Measurements from ENCODE around the gene CMC4. TPM values are rescaled to one million over a fixed set of nuclear protein-coding genes. Genes with fewer than 3 reads are reported as not detected.

Gene CMC4
- total RNA-seq, 1 experiment from 2014 or later: 13.0 TPM

GRCh38 chrX:155069414-155069813 lies 1.5 kb downstream of the CMC4 start:
- H3K4me3 ChIP-seq (ENCODE audit: low read depth in 2 of 2, low read length in 2 of 2): peak overlapping the region; percentile 85 to 95
- no peaks in the 10 kb centered on the region for H3K9me3 ChIP-seq (ENCODE audit: control insufficient read depth, insufficient read depth, low read depth, low read length)
- intact Hi-C loops (cut with micrococcal nuclease; ENCODE audit: unreplicated experiment) (no loop called here), in situ Hi-C loops (cut with HindIII; ENCODE audit: low pct_unique_long_range_greater_than_20kb, low sequenced_read_pairs) (no loop called here)
- CTCF ChIA-PET: no interaction called here
- peaks cover 25% of the 10 kb centered on the region for H3K4me1 ChIP-seq (ENCODE audit: control insufficient read depth, insufficient read depth, low read length)
- H3K27ac ChIP-seq (ENCODE audit: low read length): peak overlapping the region; percentile 98
- BruUV-seq (replicated peaks): no TSS peak
- DNase-seq (ENCODE audit: low read depth, low spot score) (no peak), ATAC-seq (no peak)
- no peak for TF ChIP-seq POLR2AphosphoS5 (IDR thresholded peaks at IDR 0.05; ENCODE audit: low read depth, low read length)
- TF ChIP-seq, protein P1, sequence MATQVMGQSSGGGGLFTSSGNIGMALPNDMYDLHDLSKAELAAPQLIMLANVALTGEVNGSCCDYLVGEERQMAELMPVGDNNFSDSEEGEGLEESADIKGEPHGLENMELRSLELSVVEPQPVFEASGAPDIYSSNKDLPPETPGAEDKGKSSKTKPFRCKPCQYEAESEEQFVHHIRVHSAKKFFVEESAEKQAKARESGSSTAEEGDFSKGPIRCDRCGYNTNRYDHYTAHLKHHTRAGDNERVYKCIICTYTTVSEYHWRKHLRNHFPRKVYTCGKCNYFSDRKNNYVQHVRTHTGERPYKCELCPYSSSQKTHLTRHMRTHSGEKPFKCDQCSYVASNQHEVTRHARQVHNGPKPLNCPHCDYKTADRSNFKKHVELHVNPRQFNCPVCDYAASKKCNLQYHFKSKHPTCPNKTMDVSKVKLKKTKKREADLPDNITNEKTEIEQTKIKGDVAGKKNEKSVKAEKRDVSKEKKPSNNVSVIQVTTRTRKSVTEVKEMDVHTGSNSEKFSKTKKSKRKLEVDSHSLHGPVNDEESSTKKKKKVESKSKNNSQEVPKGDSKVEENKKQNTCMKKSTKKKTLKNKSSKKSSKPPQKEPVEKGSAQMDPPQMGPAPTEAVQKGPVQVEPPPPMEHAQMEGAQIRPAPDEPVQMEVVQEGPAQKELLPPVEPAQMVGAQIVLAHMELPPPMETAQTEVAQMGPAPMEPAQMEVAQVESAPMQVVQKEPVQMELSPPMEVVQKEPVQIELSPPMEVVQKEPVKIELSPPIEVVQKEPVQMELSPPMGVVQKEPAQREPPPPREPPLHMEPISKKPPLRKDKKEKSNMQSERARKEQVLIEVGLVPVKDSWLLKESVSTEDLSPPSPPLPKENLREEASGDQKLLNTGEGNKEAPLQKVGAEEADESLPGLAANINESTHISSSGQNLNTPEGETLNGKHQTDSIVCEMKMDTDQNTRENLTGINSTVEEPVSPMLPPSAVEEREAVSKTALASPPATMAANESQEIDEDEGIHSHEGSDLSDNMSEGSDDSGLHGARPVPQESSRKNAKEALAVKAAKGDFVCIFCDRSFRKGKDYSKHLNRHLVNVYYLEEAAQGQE (IDR thresholded peaks at IDR 0.05; ENCODE audit: insufficient read depth in 1 of 2, low read depth in 2 of 2, low read length in 1 of 2): no peak
- TF ChIP-seq TCF7L2 (IDR thresholded peaks at IDR 0.05; ENCODE audit: low read depth, low read length): no peak
- TF ChIP-seq SIN3A (IDR thresholded peaks at IDR 0.05; ENCODE audit: borderline replicate concordance, insufficient read depth, low read depth, low read length): no peak
- no peak for TF ChIP-seq CTCF (IDR thresholded peaks at IDR 0.05)
- H3K36me3 ChIP-seq (ENCODE audit: control insufficient read depth, insufficient read depth, low read length): peaks cover 5% of the 10 kb centered on the region; the same call in 1 of the 2 replicates
- POLR2A ChIA-PET: no interaction called here
- no peaks in the 10 kb centered on the region for H3K27me3 ChIP-seq (ENCODE audit: control insufficient read depth, insufficient read depth, low read length)

GRCh38 chrX:155068165-155068564 lies 2.8 kb downstream of the CMC4 start:
- POLR2A ChIA-PET: no interaction called here
- DNase-seq (ENCODE audit: low read depth, low spot score) (no peak), ATAC-seq (no peak)
- H3K27ac ChIP-seq (ENCODE audit: low read length): no peak overlapping the region; the same call in 1 of the 2 replicates
- TF ChIP-seq POLR2AphosphoS5 (IDR thresholded peaks at IDR 0.05; ENCODE audit: low read depth, low read length) (no peak), SIN3A (IDR thresholded peaks at IDR 0.05; ENCODE audit: borderline replicate concordance, insufficient read depth, low read depth, low read length) (no peak), CTCF (IDR thresholded peaks at IDR 0.05) (no peak), TCF7L2 (IDR thresholded peaks at IDR 0.05; ENCODE audit: low read depth, low read length) (no peak)
- TF ChIP-seq, protein P1 (IDR thresholded peaks at IDR 0.05; ENCODE audit: insufficient read depth in 1 of 2, low read depth in 2 of 2, low read length in 1 of 2): no peak
- in situ Hi-C loops (cut with HindIII; ENCODE audit: low pct_unique_long_range_greater_than_20kb, low sequenced_read_pairs): no loop called here
- peaks cover 25% of the 10 kb centered on the region for H3K4me1 ChIP-seq (ENCODE audit: control insufficient read depth, insufficient read depth, low read length)
- intact Hi-C loops (cut with micrococcal nuclease; ENCODE audit: unreplicated experiment): no loop called here
- H3K27me3 ChIP-seq (ENCODE audit: control insufficient read depth, insufficient read depth, low read length): no peaks in the 10 kb centered on the region
- BruUV-seq (replicated peaks): no TSS peak
- peaks cover 6% of the 10 kb centered on the region for H3K36me3 ChIP-seq (ENCODE audit: control insufficient read depth, insufficient read depth, low read length)
- H3K9me3 ChIP-seq (ENCODE audit: control insufficient read depth, insufficient read depth, low read depth, low read length): no peaks in the 10 kb centered on the region
- CTCF ChIA-PET: interaction anchor here (0.8 kb wide), 1 partner anchor 88 kb away, joined by 4 read pairs; no protein-coding TSS in a partner anchor
- no peak overlapping the region for H3K4me3 ChIP-seq (ENCODE audit: low read depth in 2 of 2, low read length in 2 of 2)

Measured in Panc1 (cell line).